Endometrial microvascular endothelial cells (primary cell): Measurements from ENCODE around the gene ANXA3. TPM values are rescaled to one million over a fixed set of nuclear protein-coding genes. Genes with fewer than 3 reads are reported as not detected.

ENCODE experiments used
- in situ Hi-C: cut with HindIII; loops from 2 replicates; pipeline ENCODE4 v1.10.0; 2017; ENCODE audit warnings: low sequenced_read_pairs, low pct_unique_long_range_greater_than_20kb; ENCODE audit errors: inconsistent ontology term
- total RNA-seq: library from RNA; depleted of rRNA; stranded (reverse); fragments of >200 nt; gene quantifications from one replicate; pipeline ENCODE4 v1.2.3, GENCODE V29; 2015; ENCODE audit errors: inconsistent ontology term

The ANXA3 gene
- total RNA-seq, 1 donor from 2014 or later = 259 TPM

GRCh38 chr4:78603384-78603783, 51.8 kb downstream of the ANXA3 start:
- in situ Hi-C loops = loop anchor here (25.0 kb wide), 1 partner anchor 259 kb away; no protein-coding TSS in a partner anchor

GRCh38 chr4:78604988-78605387, 53.4 kb downstream of the ANXA3 start:
- in situ Hi-C loops = loop anchor here (25.0 kb wide), 1 partner anchor 257 kb away; no protein-coding TSS in a partner anchor

GRCh38 chr4:78606035-78606434, 54.5 kb downstream of the ANXA3 start:
- in situ Hi-C loops = loop anchor here (25.0 kb wide), 1 partner anchor 256 kb away; no protein-coding TSS in a partner anchor

GRCh38 chr4:78606530-78607095, 55.0 kb downstream of the ANXA3 start:
- in situ Hi-C loops = loop anchor here (25.0 kb wide), 1 partner anchor 256 kb away; no protein-coding TSS in a partner anchor

- in situ Hi-C loops = loop anchor here (25.0 kb wide), 1 partner anchor 254 kb away; no protein-coding TSS in a partner anchor
These were observed 57.1 kb downstream of the ANXA3 start for GRCh38 chr4:78608684-78609083.

GRCh38 chr4:78609580-78609979, 58.0 kb downstream of the ANXA3 start:
- in situ Hi-C loops = loop anchor here (25.0 kb wide), 1 partner anchor 253 kb away; no protein-coding TSS in a partner anchor

GRCh38 chr4:78610546-78611214, 59.1 kb downstream of the ANXA3 start:
- in situ Hi-C loops = loop anchor here (25.0 kb wide), 1 partner anchor 252 kb away; no protein-coding TSS in a partner anchor

- in situ Hi-C loops = loop anchor here (25.0 kb wide), 1 partner anchor 251 kb away; no protein-coding TSS in a partner anchor
These were observed 59.6 kb downstream of the ANXA3 start for GRCh38 chr4:78611215-78611558.

GRCh38 chr4:78612398-78613178, 61.0 kb downstream of the ANXA3 start:
- in situ Hi-C loops = loop anchor here (25.0 kb wide), 1 partner anchor 250 kb away; no protein-coding TSS in a partner anchor

- in situ Hi-C loops = loop anchor here (25.0 kb wide), 1 partner anchor 249 kb away; no protein-coding TSS in a partner anchor
These were observed 62.2 kb downstream of the ANXA3 start for GRCh38 chr4:78613522-78614321.

GRCh38 chr4:78616046-78616498, 64.5 kb downstream of the ANXA3 start:
- in situ Hi-C loops = loop anchor here (25.0 kb wide), 1 partner anchor 246 kb away; no protein-coding TSS in a partner anchor

- in situ Hi-C loops = loop anchor here (25.0 kb wide), 1 partner anchor 244 kb away; no protein-coding TSS in a partner anchor
These were observed 66.9 kb downstream of the ANXA3 start for GRCh38 chr4:78618436-78618835.

- in situ Hi-C loops = loop anchor here (25.0 kb wide), 1 partner anchor 241 kb away; no protein-coding TSS in a partner anchor
These were observed 69.8 kb downstream of the ANXA3 start for GRCh38 chr4:78621395-78621794.

- in situ Hi-C loops = loop anchor here (25.0 kb wide), 1 partner anchor 240 kb away; no protein-coding TSS in a partner anchor
These were observed 70.8 kb downstream of the ANXA3 start for GRCh38 chr4:78622253-78622979.

- in situ Hi-C loops = loop anchor here (25.0 kb wide), 1 partner anchor 238 kb away; no protein-coding TSS in a partner anchor
These were observed 72.5 kb downstream of the ANXA3 start for GRCh38 chr4:78624048-78624447.

GRCh38 chr4:78625073-78625472, 73.5 kb downstream of the ANXA3 start:
- in situ Hi-C loops = no loop called here
